H1 (cell line): ENCODE data around the gene S100A14. TPM values are rescaled to one million over a fixed set of nuclear protein-coding genes. Genes with fewer than 3 reads are reported as not detected.

Experiments
- CBX8 ChIP-seq: fragments of 300-800, 300-1000 bp; sonication (generic); IDR thresholded peaks from 2 replicates; pipeline ENCODE4 v1.7.1; 2016; ENCODE audit warnings: low read depth, low read length, borderline replicate concordance
- CHD7 ChIP-seq: fragments of 300-600 bp; sonication (generic); IDR thresholded peaks from 2 replicates; pipeline ENCODE4 v1.7.1; 2012; ENCODE audit warnings: low read length, moderate library complexity, mild to moderate bottlenecking, inconsistent platforms; ENCODE audit not compliant: insufficient replicate concordance
- HDAC2 ChIP-seq, 2 experiments: fragments of 300-600 bp in 1 of 2; sonication (generic) in 1 of 2; IDR thresholded peaks; 2 replicates each; pipeline ENCODE4 v1.6.1; 2011 to 2012; ENCODE audit warnings: low read depth in 2 of 2, low read length in 2 of 2, mild to moderate bottlenecking in 2 of 2, moderate library complexity in 2 of 2, borderline replicate concordance in 1 of 2, inconsistent platforms in 1 of 2
- HDAC6 ChIP-seq: IDR thresholded peaks from one replicate; pipeline ENCODE4 v1.7.1; 2012; ENCODE audit warnings: low read depth, mild to moderate bottlenecking, inconsistent platforms, low read length, moderate library complexity
- JUN ChIP-seq: IDR thresholded peaks from 2 replicates; pipeline ENCODE4 v1.6.1; 2011; ENCODE audit warnings: low read depth, mild to moderate bottlenecking, improper control_type of control experiment, low read length
- KDM1A ChIP-seq: fragments of 200-600, 300-600 bp; sonication (generic); IDR thresholded peaks from 2 replicates; pipeline ENCODE4 v1.7.1; 2016; ENCODE audit warnings: mild to moderate bottlenecking, low read length, borderline replicate concordance
- SIRT6 ChIP-seq: IDR thresholded peaks from one replicate; pipeline ENCODE4 v1.7.1; 2012; ENCODE audit warnings: low read length, inconsistent platforms
- SP4 ChIP-seq: IDR thresholded peaks from 2 replicates; pipeline ENCODE4 v1.6.1; 2012; ENCODE audit warnings: low read length, inconsistent platforms
- TAF7 ChIP-seq: optimal IDR thresholded peaks from 2 replicates; pipeline ENCODE3; 2011; ENCODE audit warnings: low read depth, mild to moderate bottlenecking, inconsistent platforms, low read length, moderate library complexity, borderline replicate concordance
- TBP ChIP-seq: IDR thresholded peaks from 2 replicates; pipeline ENCODE4 v1.6.1; 2011; ENCODE audit warnings: low read depth, low read length, improper control_type of control experiment
- polyA plus RNA-seq, 7 experiments: library from polyadenylated mRNA; depleted of rRNA in 3 of 7; stranded (reverse) in 5 of 7; unstranded in 2 of 7; fragments of >200 nt in 5 of 7; fragments of 200-250 nt in 2 of 7; gene quantifications; 1 replicate in 5 of 7; 2 replicates in 1 of 7; 4 replicates in 1 of 7; pipeline versions ENCODE4 v1.2.1 to v1.2.3, GENCODE V29; 2011 to 2013; ENCODE audit warnings: missing spikeins in 2 of 7, mixed read lengths in 2 of 7
- total RNA-seq: library from RNA; stranded (reverse); fragmentation: NEBNext Ultra II Directional; extraction: Animal tissue kit (Norgen Biotek cat#: 25700); gene quantifications from 2 replicates; pipeline ENCODE4 v1.2.1, GENCODE V29; 2021

The S100A14 gene
- total and polyA plus RNA-seq, 2 of the 8 experiments (the other 6 are each of a cell fraction or from before 2014, with no cell fraction given): 1.4 to 5.3 TPM

- no peak for TF ChIP-seq CHD7
- TF ChIP-seq TAF7: peak; percentile 25
- TF ChIP-seq HDAC2 (IDR thresholded peaks at IDR 0.05; ENCODE audit: borderline replicate concordance in 1 of 2, low read depth in 2 of 2, low read length in 2 of 2): no peak
- TF ChIP-seq JUN: no peak
- TF ChIP-seq SIRT6: no peak
- TF ChIP-seq KDM1A: no peak
- no peak for TF ChIP-seq CBX8
- no peak for TF ChIP-seq HDAC6
- no peak for TF ChIP-seq TBP
- TF ChIP-seq SP4: no peak
Measured at GRCh38 chr1:153658400-153659174, 42.5 kb upstream of the S100A14 start, which contains the start of gene SNAPIN (continued).
